H54 (cell line): Measurements from ENCODE around the gene RIPOR2.
A peak's percentile ranks its signal among the peaks of the same experiment; 100 is the strongest.

Experiments used
- DNase-seq: peaks from one replicate; pipeline ENCODE4 v3.0.0; 2011; ENCODE audit warnings: low spot score, mixed read lengths; ENCODE audit not compliant: insufficient read length
- FAIRE-seq: peaks from 3 replicates; lab custom pipeline; 2011; peaks lifted over from hg19 to GRCh38; lab: Jason Lieb, UNC
- POLR2A ChIP-seq: IDR thresholded peaks from 2 replicates; pipeline ENCODE4 v1.6.1; 2011; ENCODE audit warnings: low read depth, mild to moderate bottlenecking, low read length

RIPOR2 gene

DNA sequence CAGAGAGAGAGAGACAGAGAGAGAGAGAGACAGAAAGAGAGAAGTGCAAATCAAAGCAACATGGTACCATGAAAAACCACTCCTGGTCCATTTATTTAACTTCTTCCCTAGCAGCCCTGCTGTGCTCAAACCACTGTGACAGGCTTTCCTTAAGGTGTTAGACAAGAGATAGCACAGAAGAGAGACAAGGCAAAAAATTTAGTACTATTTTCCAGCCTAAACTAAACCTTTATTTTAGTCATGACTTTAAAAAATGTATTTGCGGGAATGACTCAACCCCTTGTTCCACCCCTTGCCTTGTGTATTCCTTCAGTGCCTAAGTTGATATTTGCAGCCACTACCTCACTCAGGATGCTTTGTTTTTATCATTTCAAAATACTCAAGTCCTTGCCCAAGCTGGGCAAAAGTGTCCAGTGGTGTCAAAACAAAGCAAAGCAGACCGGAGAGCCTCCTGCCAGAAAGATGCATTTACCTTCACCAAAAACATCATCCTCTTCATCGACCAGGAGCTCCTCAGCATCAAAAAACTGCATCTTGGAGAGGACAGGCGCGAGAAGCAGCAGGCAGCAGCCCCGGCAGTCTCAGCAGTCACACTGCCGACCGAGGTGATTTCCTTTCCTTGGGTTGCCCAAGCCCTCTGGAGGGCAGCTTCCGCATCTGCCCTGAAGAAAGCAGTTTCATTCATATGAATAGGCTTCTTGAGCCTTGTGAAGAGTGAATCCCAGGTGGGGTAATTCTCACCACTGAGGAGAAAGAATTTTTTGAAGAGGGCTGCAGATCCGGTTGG lies at the start of gene RIPOR2:
Gene RIPOR2 (minus strand): TSS at position 595 of the 787 bp plus-strand sequence. CDS start 62 bp downstream, at position 533.
- no peak for TF ChIP-seq POLR2A
- DNase-seq (no peak), FAIRE-seq (no peak)

DNA sequence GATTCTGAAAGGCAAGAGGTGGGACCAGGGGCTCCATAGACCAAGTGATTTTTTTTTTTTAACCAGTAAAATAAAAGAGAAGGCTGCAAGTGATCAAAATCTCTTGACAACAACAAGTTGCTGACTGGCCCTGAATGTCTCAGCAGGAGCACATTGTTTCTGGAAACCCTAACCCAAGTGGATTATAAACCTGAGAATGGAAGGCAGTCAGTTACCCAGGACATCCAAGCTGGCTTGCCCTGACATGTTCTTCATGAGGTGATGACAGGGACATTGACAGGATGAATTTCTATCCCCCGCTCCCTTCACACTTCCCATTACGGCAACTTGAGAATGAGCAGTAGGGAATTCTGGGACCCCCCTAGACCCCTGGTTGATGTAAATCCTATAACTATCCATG lies 49.6 kb upstream of the RIPOR2 start:
- no peak for FAIRE-seq
- DNase-seq, result no peak
- no peak for TF ChIP-seq POLR2A

- no peak for DNase-seq
- TF ChIP-seq POLR2A, result no peak
- peak; percentile 66 for FAIRE-seq
Observed at GRCh38 chr6:24982231-24982630, 46.5 kb upstream of the RIPOR2 start.

DNA sequence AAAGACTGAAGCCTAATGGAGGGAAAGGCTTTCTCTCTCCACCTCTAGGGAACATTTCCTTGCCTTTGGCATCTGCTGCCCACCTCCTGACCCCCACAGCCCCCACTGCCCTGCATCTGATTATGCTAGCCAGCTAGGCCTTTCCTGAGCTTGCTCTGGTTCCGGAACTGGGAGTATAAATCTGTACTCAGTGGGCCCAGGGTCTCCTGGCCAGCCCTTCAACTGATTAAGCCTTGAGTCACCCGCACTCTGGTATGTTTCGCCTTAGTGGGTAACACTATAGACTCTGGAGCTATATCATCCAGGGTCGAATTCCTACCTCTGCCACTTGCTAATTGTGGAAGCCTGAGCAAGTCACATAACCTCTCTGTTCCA lies 45.6 kb upstream of the RIPOR2 start:
- TF ChIP-seq POLR2A, result no peak
- DNase-seq (no peak), FAIRE-seq (no peak)

DNA sequence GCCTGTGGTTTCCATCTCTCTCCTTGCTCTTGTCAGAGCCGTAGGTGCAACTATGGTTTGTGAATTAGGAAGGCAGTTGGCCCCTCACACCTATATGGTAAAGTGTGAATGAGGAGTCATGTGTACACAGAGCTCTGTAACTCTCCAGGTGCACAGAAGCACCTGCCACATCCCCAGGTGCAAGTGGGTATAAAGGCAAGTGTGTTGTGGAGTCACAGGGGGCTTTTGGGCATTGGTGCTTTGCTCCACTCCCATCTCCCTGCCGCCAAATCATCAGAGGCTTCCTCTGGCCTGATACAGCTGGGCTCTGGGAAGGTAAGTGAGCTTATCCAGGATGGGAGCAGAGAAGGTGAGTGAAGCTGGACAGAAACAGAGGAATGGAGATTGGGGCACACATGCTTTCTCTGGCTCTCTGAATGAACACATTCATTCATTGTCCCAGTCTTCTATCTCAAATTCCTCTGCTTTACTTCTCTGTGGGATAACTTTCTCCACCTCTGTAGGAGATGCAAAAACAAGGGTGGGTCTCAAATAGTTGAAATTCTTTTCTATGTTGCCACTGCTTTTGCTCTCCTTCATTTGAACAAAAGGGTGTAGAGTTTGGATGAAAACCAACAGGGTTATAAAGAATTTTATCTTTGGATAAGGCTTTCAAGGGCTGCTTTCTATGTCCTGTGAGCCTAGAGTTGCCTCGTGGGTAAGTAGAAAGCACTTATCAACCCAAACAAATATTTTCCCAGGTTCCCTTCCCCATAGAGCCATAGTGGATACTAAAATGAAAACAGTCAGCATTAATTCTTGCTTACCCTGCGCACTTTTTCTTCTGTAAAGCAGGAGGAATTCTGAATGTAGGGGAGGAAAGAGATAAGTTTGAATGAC lies 45.0 kb upstream of the RIPOR2 start:
- FAIRE-seq, result no peak
- TF ChIP-seq POLR2A, result no peak
- DNase-seq, result no peak

- no peak for TF ChIP-seq POLR2A
- FAIRE-seq (no peak), DNase-seq (no peak)
Observed at GRCh38 chr6:24979176-24979575, 43.4 kb upstream of the RIPOR2 start.

GRCh38 chr6:24974182-24975171 lies 38.7 kb upstream of the RIPOR2 start:
- no peak for TF ChIP-seq POLR2A
- FAIRE-seq (no peak), DNase-seq (no peak)

DNA sequence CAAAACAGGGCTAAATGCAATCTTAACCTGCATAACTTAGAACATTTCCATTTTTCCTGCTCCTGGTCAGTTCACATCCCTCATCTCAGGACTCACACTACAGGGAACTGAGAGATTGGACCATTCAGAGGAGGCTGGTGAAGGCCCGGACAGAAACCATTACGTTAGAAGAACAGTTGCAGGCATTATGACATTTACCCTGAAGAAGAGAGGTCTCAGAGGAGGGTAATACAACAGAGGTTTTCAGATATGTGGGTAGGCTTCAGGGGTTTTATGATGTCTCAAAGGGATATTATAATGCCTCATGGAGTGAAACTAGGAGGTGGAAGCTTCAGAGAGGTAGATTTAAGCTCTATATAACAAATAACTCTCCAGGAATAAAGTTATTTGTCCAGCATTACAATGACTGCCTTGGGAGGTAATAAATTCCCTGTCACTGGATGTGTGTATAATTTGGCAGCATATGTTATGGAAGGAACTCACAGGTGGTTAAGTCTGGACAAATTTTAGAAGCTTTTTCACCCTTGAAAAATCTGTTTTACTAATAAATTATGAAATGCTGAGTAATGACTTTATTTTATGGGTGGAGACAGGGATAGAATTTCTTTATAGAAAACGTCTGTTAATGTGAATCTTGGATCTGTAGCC lies 36.7 kb upstream of the RIPOR2 start:
- FAIRE-seq (no peak), DNase-seq (no peak)
- TF ChIP-seq POLR2A, result no peak

- DNase-seq, result no peak
- no peak for FAIRE-seq
- no peak for TF ChIP-seq POLR2A
Observed at GRCh38 chr6:24971067-24971466, 35.3 kb upstream of the RIPOR2 start.

DNA sequence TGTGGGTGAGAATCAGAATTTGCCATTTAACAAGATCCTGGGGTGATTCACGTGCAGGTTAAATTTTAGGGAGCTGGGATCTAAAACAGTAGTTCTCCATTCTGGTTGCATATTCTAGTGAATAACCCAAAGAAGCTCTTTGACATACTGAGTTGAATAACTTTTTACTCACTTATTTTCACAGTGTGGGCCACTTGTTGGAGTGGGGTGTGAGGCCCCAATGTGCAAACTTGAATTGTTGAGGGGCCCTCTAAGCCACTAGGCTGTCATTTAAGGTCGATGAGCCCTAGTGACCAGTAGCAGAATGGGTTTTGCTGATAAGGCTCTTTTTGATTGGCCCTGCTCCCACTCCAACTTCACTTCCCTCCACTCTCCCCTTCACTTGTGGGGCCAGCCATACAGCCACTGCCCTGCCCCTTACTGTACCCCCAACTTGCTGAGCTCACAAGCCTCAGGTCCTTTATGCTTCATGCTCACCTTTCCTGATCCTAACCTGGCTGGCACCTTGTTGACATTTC lies 33.6 kb upstream of the RIPOR2 start:
- TF ChIP-seq POLR2A, result no peak
- DNase-seq (no peak), FAIRE-seq (no peak)

- TF ChIP-seq POLR2A, result no peak
- FAIRE-seq (no peak), DNase-seq (no peak)
Observed at GRCh38 chr6:24968783-24969182, 33.0 kb upstream of the RIPOR2 start.

DNA sequence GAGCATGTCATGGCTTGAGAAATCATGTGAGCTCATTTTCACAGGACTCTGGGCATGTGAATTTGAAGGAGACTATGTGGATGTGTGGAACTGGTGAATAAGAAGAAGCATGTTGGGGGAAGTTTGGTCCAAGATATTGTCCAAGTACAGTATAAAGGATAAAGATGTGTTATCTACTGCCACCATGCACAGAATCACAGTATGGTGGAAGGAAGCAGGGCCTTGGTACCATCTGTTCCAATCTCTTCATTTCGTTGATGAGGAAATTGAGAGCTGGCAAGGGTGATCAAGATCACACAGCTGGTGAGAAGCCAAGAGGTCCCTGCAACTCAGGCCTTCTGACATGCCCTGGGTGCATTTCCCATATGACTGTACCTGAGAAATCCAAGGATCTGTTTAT lies 31.5 kb upstream of the RIPOR2 start:
- TF ChIP-seq POLR2A, result no peak
- DNase-seq (no peak), FAIRE-seq (no peak)

- TF ChIP-seq POLR2A, result no peak
- no peak for FAIRE-seq
- DNase-seq, result no peak
Observed at GRCh38 chr6:24966381-24966780, 30.6 kb upstream of the RIPOR2 start.
